GM18868 (cell line): ENCODE results near the gene CD180.
"Not testable (repeated sequence)": the region's sequence is repeated elsewhere in the genome, so short reads cannot be mapped to it uniquely, and the experiment has no call there.

Experiments used
- ATAC-seq: cut with Tn5 transposase; IDR thresholded peaks from one replicate; pipeline ENCODE4 v1.9.1; 2021; ENCODE audit warnings: mild to moderate bottlenecking, moderate library complexity; ENCODE audit not compliant: unreplicated experiment

The CD180 gene

GRCh38 chr5:67189931-67190330 lies 6.7 kb downstream of the CD180 start:
- ATAC-seq, result no peak

- no peak for ATAC-seq
These were observed 7.6 kb downstream of the CD180 start for GRCh38 chr5:67189079-67189354.

- ATAC-seq, result no peak
These were observed 8.1 kb downstream of the CD180 start for GRCh38 chr5:67188274-67189078.

GRCh38 chr5:67187006-67187715 lies 9.4 kb downstream of the CD180 start:
- peak; percentile 87 for ATAC-seq

- no peak for ATAC-seq
These were observed 12.7 kb downstream of the CD180 start for GRCh38 chr5:67183859-67184258.

GRCh38 chr5:67182301-67182790 lies 14.3 kb downstream of the CD180 start:
- no peak for ATAC-seq

- no peak for ATAC-seq
These were observed 14.9 kb downstream of the CD180 start for GRCh38 chr5:67181648-67182221.

GRCh38 chr5:67179697-67180361 lies 16.8 kb downstream of the CD180 start:
- ATAC-seq, result no peak

- ATAC-seq, result no peak
These were observed 17.6 kb downstream of the CD180 start for GRCh38 chr5:67178966-67179365.

- no peak for ATAC-seq
These were observed 18.5 kb downstream of the CD180 start for GRCh38 chr5:67178085-67178484.

GRCh38 chr5:67176936-67177335 lies 19.7 kb downstream of the CD180 start:
- no peak for ATAC-seq

GRCh38 chr5:67173959-67174358 lies 22.6 kb downstream of the CD180 start:
- ATAC-seq, result no peak

GRCh38 chr5:67173351-67173750 lies 23.2 kb downstream of the CD180 start:
- ATAC-seq, result not testable (repeated sequence)

GRCh38 chr5:67170767-67171166 lies 25.8 kb downstream of the CD180 start:
- ATAC-seq, result no peak

GRCh38 chr5:67168069-67168468 lies 28.5 kb downstream of the CD180 start:
- no peak for ATAC-seq

GRCh38 chr5:67166460-67167285 lies 29.9 kb downstream of the CD180 start:
- peak; percentile 42 for ATAC-seq

GRCh38 chr5:67165526-67166459 lies 30.8 kb downstream of the CD180 start:
- peak; percentile 77 for ATAC-seq

- no peak for ATAC-seq
These were observed 31.6 kb downstream of the CD180 start for GRCh38 chr5:67164856-67165525.
